Adrenal gland (tissue), 5 donors: ENCODE results near the gene RADIL.

Experiments used
- CTCF ChIP-seq, 6 experiments: fragments of 450-650 bp in 4 of 6; fragments of 200-600 bp in 2 of 6; sonication (generic) in 1 of 6; IDR thresholded peaks; 1 replicate in 5 of 6; 2 replicates in 1 of 6; pipeline versions ENCODE4 v1.5.1 to v1.8.0; 2016 to 2021; ENCODE audit warnings: antibody characterized with exemption in 6 of 6, mild to moderate bottlenecking in 2 of 6, moderate library complexity in 1 of 6
- POLR2A ChIP-seq, 2 donors: fragments of 450-650 bp; IDR thresholded peaks; one replicate each; pipeline ENCODE4 v1.6.1; 2017; ENCODE audit warnings: antibody characterized with exemption in 2 of 2, mild to moderate bottlenecking in 2 of 2, moderate library complexity in 1 of 2
- donor health status: DM: no; HTN: no; CAD: no.

- TF ChIP-seq CTCF (IDR thresholded peaks at IDR 0.05) = no peak
- no peak for TF ChIP-seq POLR2A (IDR thresholded peaks at IDR 0.05)
Observed at GRCh38 chr7:4762121-4763055, 121.1 kb downstream of the RADIL start.
